GM11168 (cell line): Measurements from ENCODE around the gene SHC3.

Experiments used
- in situ Hi-C: fragments of 300-500 bp; cut with MboI; formaldehyde crosslinking; loops from one replicate; pipeline ENCODE4 v1.12.0; 2022; ENCODE audit warnings: low sequenced_read_pairs; ENCODE audit not compliant: unreplicated experiment

Gene SHC3

GRCh38 chr9:88973281-88974045 lies 205.2 kb downstream of the SHC3 start:
- in situ Hi-C loops = no loop called here

- in situ Hi-C loops = no loop called here
These were observed 206.2 kb downstream of the SHC3 start for GRCh38 chr9:88972401-88972800.

- in situ Hi-C loops = no loop called here
These were observed 207.3 kb downstream of the SHC3 start for GRCh38 chr9:88971131-88971960.

DNA sequence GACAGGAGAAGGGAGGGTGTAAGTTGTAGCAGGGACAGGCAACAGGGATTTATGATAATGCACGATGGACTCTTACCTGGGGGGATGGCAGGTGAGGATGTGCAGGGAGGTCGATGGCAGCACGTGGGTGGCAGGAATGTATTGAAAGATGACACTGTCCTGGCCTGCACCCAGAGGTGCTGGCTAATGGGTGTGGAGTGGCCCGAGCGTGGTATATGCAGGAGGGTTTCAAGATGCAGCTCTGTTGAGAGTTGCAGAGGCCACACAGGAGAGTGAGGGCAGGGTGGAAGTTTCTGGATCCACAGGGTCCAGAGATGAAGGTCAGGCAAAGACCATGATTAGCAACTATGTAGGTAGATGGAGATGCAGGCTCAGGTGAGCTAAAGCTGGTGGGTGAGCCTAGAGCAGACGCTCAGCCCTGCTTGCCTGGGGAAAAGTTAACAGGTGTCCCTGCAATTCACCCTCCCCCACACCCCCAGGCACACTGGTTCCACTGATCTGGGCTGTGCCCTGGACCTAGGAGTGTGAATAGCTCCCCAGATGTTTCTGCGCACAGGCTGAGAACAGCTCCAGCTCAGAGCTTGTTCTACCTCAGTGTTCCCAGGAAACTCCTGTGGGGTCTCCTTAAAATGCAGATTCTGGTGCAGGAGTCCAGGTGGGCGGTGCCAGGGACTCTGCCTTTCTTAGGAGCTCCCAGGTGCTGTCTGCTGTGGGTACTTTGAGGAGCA lies 208.8 kb downstream of the SHC3 start:
- in situ Hi-C loops = no loop called here

DNA sequence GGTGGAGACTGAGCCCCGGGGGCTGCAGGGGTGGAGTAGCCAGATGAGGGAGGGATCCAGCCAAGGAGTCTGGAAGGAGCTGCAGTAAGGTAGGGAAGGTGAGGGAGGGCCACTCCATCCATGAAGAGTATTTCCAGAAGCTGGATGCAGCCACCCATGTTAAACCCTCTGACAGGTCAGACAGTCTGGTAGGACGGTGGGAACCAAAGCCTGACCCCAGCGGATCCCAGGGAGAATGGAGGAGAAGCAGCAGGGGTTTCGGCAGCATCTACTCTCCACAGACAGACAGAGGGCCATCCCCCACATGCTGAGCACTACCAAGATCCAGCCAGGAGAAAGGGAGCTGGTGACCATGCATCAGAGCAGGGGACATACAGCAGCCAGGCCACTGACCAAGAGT lies 209.8 kb downstream of the SHC3 start:
- in situ Hi-C loops = no loop called here

GRCh38 chr9:88966894-88967676 lies 211.5 kb downstream of the SHC3 start:
- in situ Hi-C loops = no loop called here

GRCh38 chr9:88965473-88965872 lies 213.1 kb downstream of the SHC3 start:
- in situ Hi-C loops = no loop called here

GRCh38 chr9:88960632-88961031 lies 218.0 kb downstream of the SHC3 start:
- in situ Hi-C loops = no loop called here

GRCh38 chr9:88959727-88960469 lies 218.7 kb downstream of the SHC3 start:
- in situ Hi-C loops = no loop called here

DNA sequence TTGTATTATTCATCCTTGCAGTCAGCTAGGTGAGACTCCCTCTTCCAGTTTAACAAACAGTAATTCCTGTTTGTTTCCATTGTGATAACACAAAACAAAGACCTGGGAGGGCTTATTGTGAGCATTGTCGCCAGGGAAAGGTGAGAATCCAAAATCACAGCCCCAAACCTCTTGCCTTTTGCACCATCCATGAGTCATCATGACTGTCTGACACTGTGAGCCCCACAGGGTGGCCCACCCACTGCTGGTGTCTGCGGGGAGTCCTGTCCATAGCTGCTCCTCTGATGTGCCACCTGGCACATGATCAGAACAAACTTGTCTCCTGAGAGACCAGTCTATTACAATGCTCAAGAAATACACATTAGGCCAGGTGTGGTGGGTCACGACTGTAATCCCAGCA lies 221.1 kb downstream of the SHC3 start:
- in situ Hi-C loops = no loop called here
